Measurements from ENCODE around the gene YAE1. TPM values are rescaled to one million over a fixed set of nuclear protein-coding genes. Genes with fewer than 3 reads are reported as not detected.

The YAE1 gene
- total RNA-seq, 1 donor from 2014 or later, result 18.1 TPM

DNA sequence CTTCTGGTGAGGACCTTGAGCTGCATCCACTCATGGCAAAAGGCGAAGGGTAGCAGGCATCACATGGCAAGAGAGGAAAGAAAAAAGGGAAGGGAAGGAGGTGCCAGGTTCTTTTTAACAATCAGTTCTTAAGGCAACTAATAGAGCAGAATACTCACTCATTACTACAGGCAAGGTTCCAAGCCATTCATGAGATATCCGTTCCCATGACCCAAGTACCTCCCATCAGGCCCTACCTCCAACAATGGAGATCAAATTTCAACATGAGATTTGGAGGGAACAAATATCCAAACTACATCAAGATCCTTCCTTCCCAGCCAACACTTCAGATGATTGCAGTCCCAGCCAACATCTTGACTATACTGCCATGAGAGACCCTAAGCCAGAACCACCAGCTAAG is 38.9 kb upstream of the YAE1 start:
- intact Hi-C loops (cut with DNase I), result no loop called here
- ATAC-seq, result no peak

DNA sequence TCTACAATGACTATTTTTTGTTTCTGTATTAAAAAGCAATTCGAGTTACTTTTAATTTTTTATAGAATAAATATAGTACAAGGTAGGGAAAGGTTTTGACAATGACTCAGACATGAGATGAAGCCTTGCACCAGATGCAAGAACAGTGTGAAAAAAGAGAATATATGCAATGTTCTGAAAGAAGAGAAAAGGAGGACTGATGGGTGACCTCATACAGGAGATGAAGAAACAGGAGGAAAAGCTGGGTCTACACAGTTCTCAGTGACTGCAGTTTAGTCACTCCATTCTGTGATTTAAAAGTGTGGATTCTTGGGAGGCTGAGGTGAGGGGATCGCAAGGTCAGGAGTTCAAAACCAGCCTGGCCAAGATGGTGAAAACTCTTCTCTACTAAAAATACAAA is 38.3 kb upstream of the YAE1 start:
- ATAC-seq, result no peak
- TF ChIP-seq, protein P1, sequence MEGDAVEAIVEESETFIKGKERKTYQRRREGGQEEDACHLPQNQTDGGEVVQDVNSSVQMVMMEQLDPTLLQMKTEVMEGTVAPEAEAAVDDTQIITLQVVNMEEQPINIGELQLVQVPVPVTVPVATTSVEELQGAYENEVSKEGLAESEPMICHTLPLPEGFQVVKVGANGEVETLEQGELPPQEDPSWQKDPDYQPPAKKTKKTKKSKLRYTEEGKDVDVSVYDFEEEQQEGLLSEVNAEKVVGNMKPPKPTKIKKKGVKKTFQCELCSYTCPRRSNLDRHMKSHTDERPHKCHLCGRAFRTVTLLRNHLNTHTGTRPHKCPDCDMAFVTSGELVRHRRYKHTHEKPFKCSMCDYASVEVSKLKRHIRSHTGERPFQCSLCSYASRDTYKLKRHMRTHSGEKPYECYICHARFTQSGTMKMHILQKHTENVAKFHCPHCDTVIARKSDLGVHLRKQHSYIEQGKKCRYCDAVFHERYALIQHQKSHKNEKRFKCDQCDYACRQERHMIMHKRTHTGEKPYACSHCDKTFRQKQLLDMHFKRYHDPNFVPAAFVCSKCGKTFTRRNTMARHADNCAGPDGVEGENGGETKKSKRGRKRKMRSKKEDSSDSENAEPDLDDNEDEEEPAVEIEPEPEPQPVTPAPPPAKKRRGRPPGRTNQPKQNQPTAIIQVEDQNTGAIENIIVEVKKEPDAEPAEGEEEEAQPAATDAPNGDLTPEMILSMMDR (IDR thresholded peaks at IDR 0.05), result no peak

More for the DNA sequence above, 38.9 kb upstream of the YAE1 start:
- no peak for DNase-seq
- Histone ChIP-seq H3K27ac (no peak overlapping the region), H3K9me3 (no peaks in the 10 kb centered on the region), H3K4me3 (no peak overlapping the region), H3K4me1 (no peaks in the 10 kb centered on the region), H3K27me3 (ENCODE audit: low read depth) (peaks cover 5% of the 10 kb centered on the region), H3K36me3 (no peaks in the 10 kb centered on the region)
- TF ChIP-seq, protein P1 (IDR thresholded peaks at IDR 0.05), result no peak

DNA sequence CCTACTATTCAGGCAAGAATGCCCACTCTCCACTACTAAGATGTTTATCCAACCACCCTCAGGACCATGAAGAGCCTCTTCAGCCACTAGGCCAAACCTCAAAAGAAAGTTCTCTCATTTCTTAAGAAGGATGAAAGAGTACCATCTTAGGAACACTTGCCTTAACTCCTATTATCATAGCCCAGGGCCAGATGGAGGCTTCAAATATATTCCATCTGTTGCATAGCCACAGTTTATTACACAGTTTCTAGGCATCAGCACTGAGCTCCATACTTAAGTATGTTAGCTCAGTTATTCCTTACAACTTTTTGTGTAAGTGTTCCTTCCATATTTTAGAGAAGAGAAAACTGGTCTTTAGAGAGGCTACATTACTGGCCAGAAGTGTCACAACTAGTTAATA is 37.4 kb upstream of the YAE1 start:
- TF ChIP-seq, protein P1 (IDR thresholded peaks at IDR 0.05), result no peak
- H3K36me3 ChIP-seq, result no peaks in the 10 kb centered on the region
- H3K9me3 ChIP-seq, result no peaks in the 10 kb centered on the region
- no peak overlapping the region for H3K27ac ChIP-seq
- H3K4me1 ChIP-seq, result no peaks in the 10 kb centered on the region
- DNase-seq, result no peak
- peak in 1 of 2 donors; percentile 40 for ATAC-seq
- H3K4me3 ChIP-seq, result no peak overlapping the region
- intact Hi-C loops (cut with DNase I), result no loop called here
- peaks cover 5% of the 10 kb centered on the region for H3K27me3 ChIP-seq (ENCODE audit: low read depth)

More for the DNA sequence above, 38.3 kb upstream of the YAE1 start:
- H3K4me3 ChIP-seq, result no peak overlapping the region
- H3K27me3 ChIP-seq (ENCODE audit: low read depth), result peaks cover 5% of the 10 kb centered on the region
- H3K4me1 ChIP-seq, result no peaks in the 10 kb centered on the region
- H3K36me3 ChIP-seq, result no peaks in the 10 kb centered on the region
- no peaks in the 10 kb centered on the region for H3K9me3 ChIP-seq
- intact Hi-C loops (cut with DNase I), result no loop called here
- DNase-seq, result no peak
- H3K27ac ChIP-seq, result no peak overlapping the region

DNA sequence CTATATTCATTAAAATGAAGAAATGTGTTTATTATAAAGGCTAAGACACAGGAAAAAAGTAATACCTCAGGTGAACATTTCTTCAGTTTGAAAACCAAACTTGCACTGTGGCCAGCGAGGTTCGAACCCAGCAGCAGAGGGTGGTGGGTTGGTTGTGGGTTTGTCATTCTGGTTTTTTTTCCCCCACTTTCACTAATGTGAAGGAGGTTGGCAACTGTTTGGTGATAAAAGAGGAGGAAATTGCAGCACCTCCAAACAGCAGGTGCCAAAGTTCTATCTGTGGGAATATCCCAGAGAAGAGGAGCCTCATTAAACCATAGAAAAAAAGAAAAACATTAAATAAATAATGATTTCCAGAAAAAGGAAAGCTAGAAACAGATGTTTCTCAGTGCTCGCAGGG is 36.6 kb upstream of the YAE1 start:
- no peak for ATAC-seq
- H3K36me3 ChIP-seq, result no peaks in the 10 kb centered on the region
- no peak overlapping the region for H3K4me3 ChIP-seq
- intact Hi-C loops (cut with DNase I), result no loop called here
- TF ChIP-seq, protein P1 (IDR thresholded peaks at IDR 0.05), result no peak
- no peaks in the 10 kb centered on the region for H3K4me1 ChIP-seq
- no peak for DNase-seq
- peaks cover under 1% of the 10 kb centered on the region for H3K27me3 ChIP-seq (ENCODE audit: low read depth)
- no peak overlapping the region for H3K27ac ChIP-seq
- H3K9me3 ChIP-seq, result no peaks in the 10 kb centered on the region

DNA sequence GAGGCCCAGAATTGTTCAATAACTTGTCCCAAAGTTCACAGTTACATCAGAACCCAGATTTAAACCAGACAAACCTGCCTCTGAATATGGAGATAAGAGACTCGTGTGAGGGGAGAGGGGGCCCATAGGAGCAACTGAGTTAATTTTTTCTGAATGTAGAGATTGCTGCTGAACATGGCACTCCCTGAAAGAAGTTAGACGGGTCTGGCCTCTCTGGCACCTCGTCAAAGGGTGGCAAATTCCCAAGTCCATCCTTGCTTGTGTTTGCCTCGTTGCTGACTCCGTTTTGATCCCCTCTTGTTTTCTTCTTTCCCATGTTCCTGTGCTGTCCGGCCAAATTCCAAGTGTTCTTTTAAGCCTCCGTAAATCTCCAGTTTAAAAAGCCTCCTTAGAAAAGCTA is 35.2 kb upstream of the YAE1 start:
- TF ChIP-seq, protein P1 (IDR thresholded peaks at IDR 0.05), result no peak
- Histone ChIP-seq H3K4me3 (no peak overlapping the region), H3K9me3 (no peaks in the 10 kb centered on the region), H3K27ac (no peak overlapping the region), H3K36me3 (no peaks in the 10 kb centered on the region), H3K4me1 (no peaks in the 10 kb centered on the region), H3K27me3 (ENCODE audit: low read depth) (no peaks in the 10 kb centered on the region)
- intact Hi-C loops (cut with DNase I), result no loop called here
- DNase-seq, result no peak
- no peak for ATAC-seq

DNA sequence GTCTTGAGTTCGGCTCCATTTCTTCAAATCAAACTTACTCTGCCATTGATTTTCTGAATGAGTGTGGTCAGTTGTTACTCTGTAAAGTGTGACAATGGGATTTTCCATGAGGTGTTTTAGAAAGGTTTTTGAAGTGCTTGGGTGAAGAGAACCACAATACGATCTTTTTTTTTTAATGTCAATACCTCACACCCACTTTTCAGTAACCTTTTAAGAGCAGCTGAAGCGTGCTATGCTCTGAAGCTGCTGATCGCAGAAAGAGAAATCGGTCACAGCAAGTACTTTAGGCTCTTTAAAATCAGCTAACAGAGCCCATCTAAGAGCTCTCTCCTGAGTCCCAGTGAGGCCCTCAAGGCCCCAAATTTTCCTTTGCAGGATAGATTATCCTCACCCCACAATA is 34.4 kb upstream of the YAE1 start:
- Histone ChIP-seq H3K27ac (no peak overlapping the region), H3K9me3 (no peaks in the 10 kb centered on the region), H3K36me3 (no peaks in the 10 kb centered on the region), H3K4me3 (no peak overlapping the region), H3K27me3 (ENCODE audit: low read depth) (no peaks in the 10 kb centered on the region), H3K4me1 (no peaks in the 10 kb centered on the region)
- intact Hi-C loops (cut with DNase I), result no loop called here
- DNase-seq (no peak), ATAC-seq (no peak)
- TF ChIP-seq, protein P1 (IDR thresholded peaks at IDR 0.05), result no peak

Data from lower lobe of right lung (tissue), 2 donors.